IMR-90 (cell line): Measurements from ENCODE around the gene C11orf86. TPM values are rescaled to one million over a fixed set of nuclear protein-coding genes. Genes with fewer than 3 reads are reported as not detected.

ENCODE experiments used
- ATAC-seq: fragments of 200-7000 bp; cut with Tn5 transposase; 2 replicates; pipeline ENCODE4 v1.9.1; 2020; ENCODE audit warnings: low read depth, mild to moderate bottlenecking, moderate library complexity
- BruUV-seq: library from RNA; stranded (reverse); fragments of 400-500 nt; replicated peaks from 2 replicates; lab custom pipeline; 2021; lab: Mats Ljungman, UMichigan
- CTCF ChIA-PET: fragments of 300-600 bp; formaldehyde crosslinking; extraction: SDS; loops from one replicate; lab custom pipeline; 2021; ENCODE audit warnings: antibody characterized with exemption; lab: Yijun Ruan, JAX
- POLR2A ChIA-PET: fragments of 300-600 bp; sonication (Branson Sonifier 250); formaldehyde crosslinking; loops from one replicate; lab custom pipeline; 2022; ENCODE audit warnings: antibody characterized with exemption; ENCODE audit not compliant: unreplicated experiment; lab: Charles Lee
- DNase-seq: peaks from one replicate; pipeline ENCODE4 v3.0.0; 2013
- H2AFZ ChIP-seq: replicated peaks from 2 replicates; pipeline ENCODE3; 2013; ENCODE audit warnings: low read length, mild to moderate bottlenecking; ENCODE audit not compliant: poor library complexity
- H2AK5ac ChIP-seq: 2 replicates; pipeline ENCODE4 v1.6.1; 2013; ENCODE audit warnings: low read depth, low read length, inconsistent platforms
- H2AK9ac ChIP-seq: replicated peaks from 2 replicates; pipeline ENCODE3; 2013; ENCODE audit warnings: mild to moderate bottlenecking, low read depth, low read length, moderate library complexity; ENCODE audit not compliant: poor library complexity
- H2BK120ac ChIP-seq: 2 replicates; pipeline ENCODE4 v1.6.1; 2013; ENCODE audit warnings: low read depth, low read length, inconsistent platforms
- H2BK15ac ChIP-seq: 3 replicates; pipeline ENCODE4 v1.6.1; 2013; ENCODE audit warnings: low read depth, low read length, inconsistent platforms
- H2BK20ac ChIP-seq: 2 replicates; pipeline ENCODE4 v1.6.1; 2013; ENCODE audit warnings: low read depth, mild to moderate bottlenecking, inconsistent platforms, low read length, moderate library complexity
- H2BK5ac ChIP-seq: 2 replicates; pipeline ENCODE4 v1.6.1; 2013; ENCODE audit warnings: mild to moderate bottlenecking, low read depth, low read length, inconsistent platforms; ENCODE audit not compliant: poor library complexity, severe bottlenecking
- H3K14ac ChIP-seq: replicated peaks from 2 replicates; pipeline ENCODE4 v1.6.1; 2013; ENCODE audit warnings: low read depth, low read length, inconsistent platforms
- H3K18ac ChIP-seq: 2 replicates; pipeline ENCODE4 v1.6.1; 2013; ENCODE audit warnings: low read depth, low read length, control low read depth
- H3K23ac ChIP-seq: 2 replicates; pipeline ENCODE4 v1.6.1; 2013; ENCODE audit warnings: low read depth, low read length, inconsistent platforms
- H3K27ac ChIP-seq: 2 replicates; pipeline ENCODE4 v1.5.1; 2013; ENCODE audit warnings: mild to moderate bottlenecking, control low read depth, low read length; ENCODE audit not compliant: insufficient read depth
- H3K27me3 ChIP-seq: 2 replicates; pipeline ENCODE4 v1.6.1; 2013; ENCODE audit warnings: low read length; ENCODE audit not compliant: control insufficient read depth, insufficient read depth
- H3K36me3 ChIP-seq: 2 replicates; pipeline ENCODE4 v1.6.1; 2013; ENCODE audit warnings: low read length, mixed read lengths; ENCODE audit not compliant: control insufficient read depth, insufficient read depth
- H3K4ac ChIP-seq: 2 replicates; pipeline ENCODE4 v1.6.1; 2013; ENCODE audit warnings: low read depth, low read length, inconsistent platforms
- H3K4me1 ChIP-seq: 2 replicates; pipeline ENCODE4 v1.6.1; 2013; ENCODE audit warnings: low read length, mixed read lengths; ENCODE audit not compliant: control insufficient read depth, insufficient read depth
- H3K4me2 ChIP-seq: 2 replicates; pipeline ENCODE4 v1.6.1; 2013; ENCODE audit warnings: low read depth, mild to moderate bottlenecking, control low read depth, low read length, moderate library complexity
- H3K4me3 ChIP-seq: 2 replicates; pipeline ENCODE4 v1.5.1; 2013; ENCODE audit warnings: low read depth, mild to moderate bottlenecking, control low read depth, low read length, moderate library complexity; ENCODE audit not compliant: insufficient read depth
- H3K56ac ChIP-seq: 2 replicates; pipeline ENCODE4 v1.6.1; 2013; ENCODE audit warnings: low read length, inconsistent platforms; ENCODE audit not compliant: insufficient read depth; ENCODE audit errors: extremely low read depth
- H3K79me1 ChIP-seq, 2 experiments: 2 replicates each; pipeline ENCODE4 v1.6.1; 2013; ENCODE audit warnings: low read length in 2 of 2, inconsistent platforms in 1 of 2, low read depth in 1 of 2
- H3K9ac ChIP-seq: 2 replicates; pipeline ENCODE4 v1.6.1; 2013; ENCODE audit warnings: low read depth, low read length, control low read depth
- H3K9me1 ChIP-seq: 2 replicates; pipeline ENCODE4 v1.6.1; 2013; ENCODE audit warnings: low read length, inconsistent platforms; ENCODE audit not compliant: insufficient read depth
- H3K9me3 ChIP-seq: 2 replicates; pipeline ENCODE4 v1.6.1; 2013; ENCODE audit warnings: low read length; ENCODE audit not compliant: control insufficient read depth, insufficient read depth
- H4K20me1 ChIP-seq: 2 replicates; pipeline ENCODE4 v1.6.1; 2013; ENCODE audit warnings: low read length, inconsistent platforms; ENCODE audit not compliant: insufficient read depth
- H4K5ac ChIP-seq: 2 replicates; pipeline ENCODE4 v1.6.1; 2013; ENCODE audit warnings: mild to moderate bottlenecking, low read depth, low read length, control low read depth
- H4K8ac ChIP-seq, 2 experiments: 2 replicates each; pipeline ENCODE4 v1.6.1; 2013; ENCODE audit warnings: low read depth in 2 of 2, low read length in 2 of 2, control low read depth in 1 of 2, inconsistent platforms in 1 of 2
- H4K91ac ChIP-seq: 2 replicates; pipeline ENCODE4 v1.6.1; 2013; ENCODE audit warnings: low read depth, low read length, inconsistent platforms; ENCODE audit not compliant: insufficient read depth
- CTCF ChIP-seq: conservative IDR thresholded peaks from 2 replicates; pipeline ENCODE4 v1.5.1; 2012; ENCODE audit warnings: mild to moderate bottlenecking, low read depth, low read length, improper control_type of control experiment
- FOS ChIP-seq: fragments of 150-350 bp; IDR thresholded peaks from 2 replicates; pipeline ENCODE4 v1.6.1; 2016; ENCODE audit warnings: low read depth, low read length
- MXI1 ChIP-seq: IDR thresholded peaks from 2 replicates; pipeline ENCODE4 v1.6.1; 2012; ENCODE audit warnings: low read depth, mild to moderate bottlenecking, low read length, moderate library complexity, borderline replicate concordance
- NFE2L2 ChIP-seq: fragments of 150-350 bp; IDR thresholded peaks from 2 replicates; pipeline ENCODE4 v1.6.1; 2016; ENCODE audit warnings: low read depth, mild to moderate bottlenecking, low read length
- POLR2A ChIP-seq: IDR thresholded peaks from 2 replicates; pipeline ENCODE4 v1.6.1; 2012; ENCODE audit warnings: mild to moderate bottlenecking, low read depth, low read length
- RAD21 ChIP-seq: IDR thresholded peaks from 2 replicates; pipeline ENCODE4 v1.6.1; 2012; ENCODE audit warnings: low read length, improper control_type of control experiment
- RCOR1 ChIP-seq: IDR thresholded peaks from 2 replicates; pipeline ENCODE4 v1.6.1; 2012; ENCODE audit warnings: mild to moderate bottlenecking, low read length, improper control_type of control experiment; ENCODE audit not compliant: insufficient replicate concordance
- SMC3 ChIP-seq: fragments of 150-350 bp; IDR thresholded peaks from 2 replicates; pipeline ENCODE4 v1.6.1; 2016; ENCODE audit warnings: low read depth, mild to moderate bottlenecking, antibody characterized with exemption, low read length, moderate library complexity
- WGBS, 2 experiments: methylation state at CpG; one replicate each; pipeline versions ENCODE4 v1.1.5 to v1.1.7; 2013; ENCODE audit warnings: missing lambda C conversion rate in 2 of 2; ENCODE audit not compliant: insufficient read length in 1 of 2; ENCODE audit errors: extremely low coverage in 2 of 2; 5-methylcytosine and 5-hydroxymethylcytosine counted together
- dilution Hi-C: fragments of 300-500 bp; cut with HindIII; formaldehyde crosslinking; loops from one replicate; pipeline ENCODE4 v1.14.3; 2018; ENCODE audit warnings: low sequenced_read_pairs; ENCODE audit not compliant: unreplicated experiment
- in situ Hi-C: fragments of 300-500 bp; cut with MboI; formaldehyde crosslinking; loops from 3 replicates; pipeline ENCODE4 v1.14.3; 2019; ENCODE audit warnings: low sequenced_read_pairs, inconsistent platforms, mixed read lengths
- intact Hi-C: fragments of 100-400 bp; cut with micrococcal nuclease; formaldehyde crosslinking; loops from 2 replicates; pipeline ENCODE4 v1.10.0; 2022
- polyA plus RNA-seq, 3 experiments: library from polyadenylated mRNA; depleted of rRNA; stranded (reverse); fragments of >200 nt; gene quantifications; 2 replicates each; pipeline ENCODE4 v1.2.3, GENCODE V29; 2012; ENCODE audit warnings: low replicate concordance in 1 of 3
- total RNA-seq: library from RNA; depleted of rRNA; stranded (reverse); fragments of >200 nt; gene quantifications from 2 replicates; pipeline ENCODE4 v1.2.3, GENCODE V29; 2012
- TF ChIP-seq, protein P1 (sequence below): fragments of 150-350 bp; IDR thresholded peaks from 2 replicates; pipeline ENCODE4 v1.6.1; 2017; ENCODE audit warnings: mild to moderate bottlenecking, antibody characterized with exemption, low read length, low read depth
- TF ChIP-seq, protein P2 (sequence below): fragments of 150-350 bp; IDR thresholded peaks from 2 replicates; pipeline ENCODE4 v1.6.1; 2016; ENCODE audit warnings: low read depth, mild to moderate bottlenecking, low read length, moderate library complexity, borderline replicate concordance

C11orf86 gene
- total and polyA plus RNA-seq, 2 of the 4 experiments (the other 2 are of a cell fraction), result not detected

DNA sequence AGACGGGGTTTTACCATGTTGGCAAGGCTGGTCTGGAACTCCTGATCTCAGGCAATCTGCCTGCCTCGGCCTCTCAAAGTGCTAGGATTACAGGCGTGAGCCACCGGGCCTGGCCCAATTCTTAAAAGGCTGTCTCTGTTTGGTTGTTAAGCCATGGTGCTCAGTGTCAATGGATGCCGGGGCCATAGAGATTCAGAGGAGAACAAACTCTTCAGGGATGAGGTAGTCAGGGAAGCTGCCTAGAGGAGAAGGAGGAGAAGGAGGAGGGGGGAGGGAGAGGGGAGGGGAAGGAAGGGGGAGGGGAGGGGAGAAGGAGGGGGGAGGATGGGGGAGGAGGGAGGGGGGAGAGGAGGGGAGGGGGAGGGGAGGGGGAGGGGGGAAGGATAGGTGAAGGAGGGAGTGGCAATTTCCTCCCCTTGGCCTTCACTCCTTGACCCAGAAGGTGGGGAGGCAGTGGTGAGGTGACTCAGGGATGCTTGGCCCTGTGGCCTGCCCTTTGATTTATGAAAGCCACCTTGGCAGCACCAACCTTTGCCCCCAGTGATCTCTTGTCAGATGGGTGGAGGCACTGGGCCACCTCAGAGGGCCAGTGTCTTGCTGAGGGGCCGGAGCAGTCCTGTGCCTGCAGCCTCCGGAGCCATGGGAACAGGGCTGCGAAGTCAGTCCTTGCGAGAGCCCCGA lies at the start of gene C11orf86 (continued):
- no peak for TF ChIP-seq FOS
- no peak for TF ChIP-seq SMC3
- TF ChIP-seq POLR2A, result no peak

DNA sequence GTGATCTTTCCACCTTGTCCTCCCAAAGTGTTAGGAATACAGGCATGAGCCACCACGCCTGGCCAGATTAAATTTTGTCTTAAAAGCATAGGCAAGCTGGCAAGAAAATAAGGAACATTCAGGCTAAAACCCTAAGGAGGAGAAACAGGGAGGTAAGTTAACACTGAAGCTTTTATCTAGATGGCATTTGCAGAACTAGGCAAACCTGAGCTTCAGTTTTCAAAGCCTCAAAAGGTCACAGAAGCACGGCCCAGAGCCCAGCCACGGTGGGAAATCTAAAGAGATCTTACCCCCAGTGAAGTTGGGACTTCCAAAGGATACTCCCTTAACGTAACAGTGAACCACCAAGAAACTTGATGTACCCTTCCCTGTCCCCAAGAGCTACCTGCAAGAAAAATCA lies 45.4 kb upstream of the C11orf86 start:
- no peaks in the 10 kb centered on the region for H3K36me3 ChIP-seq
- in situ Hi-C loops (no loop called here), dilution Hi-C loops (no loop called here), intact Hi-C loops (no loop called here)
- BruUV-seq, result no TSS peak
- H3K56ac ChIP-seq, result no peak overlapping the region
- no peak overlapping the region for H4K5ac ChIP-seq
- H3K18ac ChIP-seq, result no peak overlapping the region
- H2AK9ac ChIP-seq, result no peak overlapping the region
- ChIA-PET POLR2A (no interaction called here), CTCF (no interaction called here)
- H3K79me1 ChIP-seq, result peaks cover 0 to 14% of the 10 kb centered on the region in 2 experiments; a peak in 3 of 4 replicates
- no peak overlapping the region for H3K4me2 ChIP-seq
- no peak overlapping the region for H4K91ac ChIP-seq
- TF ChIP-seq MXI1 (no peak), CTCF (no peak), SMC3 (no peak), FOS (no peak), NFE2L2 (no peak), POLR2A (no peak), RAD21 (no peak), RCOR1 (no peak)
- TF ChIP-seq, protein P1, sequence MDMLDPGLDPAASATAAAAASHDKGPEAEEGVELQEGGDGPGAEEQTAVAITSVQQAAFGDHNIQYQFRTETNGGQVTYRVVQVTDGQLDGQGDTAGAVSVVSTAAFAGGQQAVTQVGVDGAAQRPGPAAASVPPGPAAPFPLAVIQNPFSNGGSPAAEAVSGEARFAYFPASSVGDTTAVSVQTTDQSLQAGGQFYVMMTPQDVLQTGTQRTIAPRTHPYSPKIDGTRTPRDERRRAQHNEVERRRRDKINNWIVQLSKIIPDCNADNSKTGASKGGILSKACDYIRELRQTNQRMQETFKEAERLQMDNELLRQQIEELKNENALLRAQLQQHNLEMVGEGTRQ, result no peak
- TF ChIP-seq, protein P2, sequence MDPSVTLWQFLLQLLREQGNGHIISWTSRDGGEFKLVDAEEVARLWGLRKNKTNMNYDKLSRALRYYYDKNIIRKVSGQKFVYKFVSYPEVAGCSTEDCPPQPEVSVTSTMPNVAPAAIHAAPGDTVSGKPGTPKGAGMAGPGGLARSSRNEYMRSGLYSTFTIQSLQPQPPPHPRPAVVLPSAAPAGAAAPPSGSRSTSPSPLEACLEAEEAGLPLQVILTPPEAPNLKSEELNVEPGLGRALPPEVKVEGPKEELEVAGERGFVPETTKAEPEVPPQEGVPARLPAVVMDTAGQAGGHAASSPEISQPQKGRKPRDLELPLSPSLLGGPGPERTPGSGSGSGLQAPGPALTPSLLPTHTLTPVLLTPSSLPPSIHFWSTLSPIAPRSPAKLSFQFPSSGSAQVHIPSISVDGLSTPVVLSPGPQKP, result no peak
- peaks cover 13% of the 10 kb centered on the region for H3K9me1 ChIP-seq
- no peak overlapping the region for H2AFZ ChIP-seq
- H2AK5ac ChIP-seq, result no peak overlapping the region
- no peak overlapping the region for H2BK120ac ChIP-seq
- no peak overlapping the region for H2BK5ac ChIP-seq
- no peak overlapping the region for H3K9ac ChIP-seq
- H3K14ac ChIP-seq, result no peak overlapping the region
- DNase-seq, result no peak
- no peaks in the 10 kb centered on the region for H4K20me1 ChIP-seq
- H3K23ac ChIP-seq, result no peak overlapping the region
- H2BK15ac ChIP-seq, result no peak overlapping the region
- WGBS, 2 experiments, result 100% methylated on average over 1 of the region's 4 CpGs; no CpG with 5 or more reads in 1 of the 2 experiments
- H3K4me3 ChIP-seq, result no peak overlapping the region
- peaks cover 11% of the 10 kb centered on the region for H3K4me1 ChIP-seq
- H3K27me3 ChIP-seq, result no peaks in the 10 kb centered on the region
- no peak overlapping the region for H4K8ac ChIP-seq
- no peak for ATAC-seq
- no peak overlapping the region for H3K27ac ChIP-seq
- H3K9me3 ChIP-seq, result no peaks in the 10 kb centered on the region
- no peak overlapping the region for H3K4ac ChIP-seq
- no peak overlapping the region for H2BK20ac ChIP-seq
